VCaP (cell line): ENCODE data around the gene ATN1.
"Not testable (repeated sequence)": the region's sequence is repeated elsewhere in the genome, so short reads cannot be mapped to it uniquely, and the experiment has no call there.

Experiments used
- H3K27ac ChIP-seq: fragments of 450-650 bp; 2 replicates; pipeline ENCODE4 v1.5.1; 2017
- CTCF ChIP-seq: fragments of 450-650 bp; conservative IDR thresholded peaks from 2 replicates; pipeline ENCODE4 v1.5.1; 2017; ENCODE audit warnings: mild to moderate bottlenecking, moderate library complexity

The ATN1 gene

GRCh38 chr12:6899837-6900519 is 27.8 kb upstream of the ATN1 start:
- H3K27ac ChIP-seq = peak overlapping the region; percentile 32; the same call in 1 of the 2 replicates
- no peak for TF ChIP-seq CTCF

GRCh38 chr12:6902448-6902847 is 25.3 kb upstream of the ATN1 start:
- no peak overlapping the region for H3K27ac ChIP-seq
- TF ChIP-seq CTCF = no peak

DNA sequence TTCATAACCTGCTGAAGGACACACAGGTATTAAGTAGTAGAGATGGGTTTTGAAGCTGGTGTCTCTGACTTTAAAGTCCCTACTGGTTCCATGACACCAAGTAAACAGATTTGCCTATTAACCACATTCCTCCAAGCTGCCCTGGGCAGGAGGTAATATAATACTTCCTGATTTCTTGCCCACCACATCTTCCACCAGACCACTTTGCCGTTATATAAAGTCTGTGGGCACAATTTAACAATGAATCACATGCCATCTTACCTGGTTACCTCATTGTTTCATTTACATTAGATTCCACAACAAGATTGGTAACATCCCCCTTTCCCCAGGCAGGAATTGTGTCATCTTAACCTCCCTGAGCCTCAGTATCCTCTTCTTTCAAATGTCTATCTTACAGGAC is 24.0 kb upstream of the ATN1 start:
- TF ChIP-seq CTCF = no peak
- H3K27ac ChIP-seq = peak overlapping the region; percentile 67

- H3K27ac ChIP-seq = peak within 1 kb of the TSS; percentile 67
- no peak for TF ChIP-seq CTCF
Measured at GRCh38 chr12:6904280-6905276, 23.2 kb upstream of the ATN1 start, which contains the start of gene LRRC23. LRRC23 (plus strand) TSS chr12:6904822; CDS start chr12:6905634, 812 bp downstream.

GRCh38 chr12:6905414-6906040 is 22.2 kb upstream of the ATN1 start:
- peak overlapping the region; percentile 67 for H3K27ac ChIP-seq
- TF ChIP-seq CTCF = no peak

- not testable (repeated sequence) for H3K27ac ChIP-seq
Measured at GRCh38 chr12:6908141-6908540, 19.6 kb upstream of the ATN1 start.

DNA sequence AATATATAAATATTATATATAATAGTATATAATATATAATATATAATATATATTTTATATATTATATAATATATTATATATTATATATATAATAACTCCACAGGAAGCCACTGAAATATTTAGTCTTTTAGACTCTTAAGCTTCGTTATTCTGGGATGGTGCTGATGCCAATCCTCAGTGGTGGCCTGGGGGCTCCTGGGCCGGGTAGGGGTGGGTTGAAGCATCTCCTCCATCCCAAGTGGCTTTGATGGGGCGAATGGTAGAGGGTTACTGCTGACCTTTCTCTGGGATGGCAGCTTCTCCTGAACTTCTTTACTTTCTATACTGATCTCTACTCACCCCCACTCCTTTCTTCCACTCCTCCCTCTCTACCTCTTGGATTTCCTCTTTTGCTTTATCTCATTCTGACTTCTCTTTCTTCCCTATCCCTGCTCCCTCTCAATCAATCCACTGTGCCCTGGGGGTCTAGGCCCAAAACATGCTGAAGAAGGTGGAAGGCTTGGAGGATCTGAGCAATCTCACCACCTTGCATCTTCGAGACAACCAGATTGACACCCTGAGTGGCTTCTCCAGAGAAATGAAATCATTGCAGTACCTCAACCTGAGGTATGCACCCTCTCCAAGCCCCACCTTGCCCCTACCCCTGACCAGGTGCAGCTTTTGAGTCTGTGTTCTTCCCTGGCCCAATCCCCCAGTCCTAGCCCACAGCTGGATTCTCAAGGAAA is 18.2 kb upstream of the ATN1 start:
- no peak for TF ChIP-seq CTCF
- no peak overlapping the region for H3K27ac ChIP-seq
